ENCODE results near the gene PIP4K2A. TPM values are rescaled to one million over a fixed set of nuclear protein-coding genes. Genes with fewer than 3 reads are reported as not detected.

PIP4K2A gene
- total RNA-seq, 1 donor from 2014 or later = 17.9 TPM

- no peak for DNase-seq (ENCODE audit: low read depth)
- Histone ChIP-seq H3K4me3 (ENCODE audit: low read depth, low read length) (no peak overlapping the region), H3K27me3 (ENCODE audit: control insufficient read depth, insufficient read depth, low read length) (no peaks in the 10 kb centered on the region), H3K36me3 (ENCODE audit: control insufficient read depth, insufficient read depth, low read length) (peaks cover 3% of the 10 kb centered on the region)
- TF ChIP-seq, protein P1, sequence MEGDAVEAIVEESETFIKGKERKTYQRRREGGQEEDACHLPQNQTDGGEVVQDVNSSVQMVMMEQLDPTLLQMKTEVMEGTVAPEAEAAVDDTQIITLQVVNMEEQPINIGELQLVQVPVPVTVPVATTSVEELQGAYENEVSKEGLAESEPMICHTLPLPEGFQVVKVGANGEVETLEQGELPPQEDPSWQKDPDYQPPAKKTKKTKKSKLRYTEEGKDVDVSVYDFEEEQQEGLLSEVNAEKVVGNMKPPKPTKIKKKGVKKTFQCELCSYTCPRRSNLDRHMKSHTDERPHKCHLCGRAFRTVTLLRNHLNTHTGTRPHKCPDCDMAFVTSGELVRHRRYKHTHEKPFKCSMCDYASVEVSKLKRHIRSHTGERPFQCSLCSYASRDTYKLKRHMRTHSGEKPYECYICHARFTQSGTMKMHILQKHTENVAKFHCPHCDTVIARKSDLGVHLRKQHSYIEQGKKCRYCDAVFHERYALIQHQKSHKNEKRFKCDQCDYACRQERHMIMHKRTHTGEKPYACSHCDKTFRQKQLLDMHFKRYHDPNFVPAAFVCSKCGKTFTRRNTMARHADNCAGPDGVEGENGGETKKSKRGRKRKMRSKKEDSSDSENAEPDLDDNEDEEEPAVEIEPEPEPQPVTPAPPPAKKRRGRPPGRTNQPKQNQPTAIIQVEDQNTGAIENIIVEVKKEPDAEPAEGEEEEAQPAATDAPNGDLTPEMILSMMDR (IDR thresholded peaks at IDR 0.05; ENCODE audit: insufficient read depth, low read length, severe bottlenecking) = no peak
- FAIRE-seq = no peak
Observed at GRCh38 chr10:22548344-22548743, 166.0 kb downstream of the PIP4K2A start.

DNA sequence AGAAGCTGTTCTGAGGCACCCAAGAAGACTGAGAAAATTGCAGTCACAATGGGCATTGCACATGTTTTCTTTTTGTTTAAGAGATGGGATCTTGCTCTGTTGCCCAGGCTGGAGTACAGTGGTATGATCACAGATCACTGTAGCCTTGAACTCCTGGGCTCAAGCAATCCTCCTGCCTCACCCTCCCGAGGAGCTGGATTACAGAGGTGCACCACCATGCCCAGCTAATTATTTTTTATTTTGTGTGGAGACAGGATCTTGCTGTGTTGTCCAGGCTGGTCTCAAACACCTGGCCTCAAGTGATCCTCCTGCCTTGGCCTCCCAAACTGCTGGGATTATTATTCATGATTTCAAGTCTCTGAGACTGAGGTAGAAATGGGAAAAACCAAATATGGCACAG, 168.7 kb downstream of the PIP4K2A start:
- FAIRE-seq (no peak), DNase-seq (ENCODE audit: low read depth) (no peak)
- no peak overlapping the region for H3K4me3 ChIP-seq (ENCODE audit: low read depth, low read length)

GRCh38 chr10:22544325-22545068, 169.9 kb downstream of the PIP4K2A start:
- TF ChIP-seq, protein P1 (IDR thresholded peaks at IDR 0.05; ENCODE audit: insufficient read depth, low read length, severe bottlenecking) = no peak
- DNase-seq (ENCODE audit: low read depth) (no peak), FAIRE-seq (no peak)
- no peak overlapping the region for H3K4me3 ChIP-seq (ENCODE audit: low read depth, low read length)
- H3K36me3 ChIP-seq (ENCODE audit: control insufficient read depth, insufficient read depth, low read length) = peaks cover 8% of the 10 kb centered on the region
- H3K27me3 ChIP-seq (ENCODE audit: control insufficient read depth, insufficient read depth, low read length) = no peaks in the 10 kb centered on the region

More for the DNA sequence above, 168.7 kb downstream of the PIP4K2A start:
- no peaks in the 10 kb centered on the region for H3K27me3 ChIP-seq (ENCODE audit: control insufficient read depth, insufficient read depth, low read length)
- TF ChIP-seq, protein P1 (IDR thresholded peaks at IDR 0.05; ENCODE audit: insufficient read depth, low read length, severe bottlenecking) = no peak
- peaks cover 7% of the 10 kb centered on the region for H3K36me3 ChIP-seq (ENCODE audit: control insufficient read depth, insufficient read depth, low read length)

DNA sequence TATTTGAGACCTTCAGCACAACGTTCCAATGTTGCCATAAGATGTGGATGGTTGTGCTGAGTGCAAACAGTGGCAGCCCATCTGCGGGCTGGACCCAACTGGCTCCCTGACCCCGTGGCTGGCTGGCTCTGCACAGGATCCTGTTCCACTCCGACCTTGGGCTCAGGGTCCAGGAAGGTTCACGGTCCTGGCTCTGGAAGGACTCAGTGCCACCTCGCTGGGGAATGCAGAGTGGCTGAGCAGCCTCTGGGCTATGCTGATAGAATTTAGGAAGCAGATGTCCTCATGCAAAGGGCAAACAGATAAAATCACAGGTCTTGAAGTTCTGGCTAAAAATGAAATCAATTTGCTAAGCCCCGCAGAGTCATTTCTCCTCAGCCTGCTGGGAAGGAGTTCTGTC, 171.6 kb downstream of the PIP4K2A start:
- TF ChIP-seq, protein P1 (IDR thresholded peaks at IDR 0.05; ENCODE audit: insufficient read depth, low read length, severe bottlenecking) = no peak
- FAIRE-seq (no peak), DNase-seq (ENCODE audit: low read depth) (no peak)
- Histone ChIP-seq H3K4me3 (ENCODE audit: low read depth, low read length) (no peak overlapping the region), H3K27me3 (ENCODE audit: control insufficient read depth, insufficient read depth, low read length) (no peaks in the 10 kb centered on the region), H3K36me3 (ENCODE audit: control insufficient read depth, insufficient read depth, low read length) (peaks cover 8% of the 10 kb centered on the region)

- Histone ChIP-seq H3K27me3 (ENCODE audit: control insufficient read depth, insufficient read depth, low read length) (no peaks in the 10 kb centered on the region), H3K36me3 (ENCODE audit: control insufficient read depth, insufficient read depth, low read length) (peaks cover 8% of the 10 kb centered on the region), H3K4me3 (ENCODE audit: low read depth, low read length) (no peak overlapping the region)
- TF ChIP-seq, protein P1 (IDR thresholded peaks at IDR 0.05; ENCODE audit: insufficient read depth, low read length, severe bottlenecking) = no peak
- DNase-seq (ENCODE audit: low read depth) = no peak
- FAIRE-seq = no peak
Observed at GRCh38 chr10:22541900-22542299, 172.5 kb downstream of the PIP4K2A start.

Measured in bronchial epithelial cell (primary cell).